Measurements from ENCODE around the gene TTC7B. TPM values are rescaled to one million over a fixed set of nuclear protein-coding genes. Genes with fewer than 3 reads are reported as not detected.
"Not testable (repeated sequence)": the region's sequence is repeated elsewhere in the genome, so short reads cannot be mapped to it uniquely, and the experiment has no call there.

The TTC7B gene
- total RNA-seq, 1 experiment from 2014 or later: 24.2 TPM

DNA sequence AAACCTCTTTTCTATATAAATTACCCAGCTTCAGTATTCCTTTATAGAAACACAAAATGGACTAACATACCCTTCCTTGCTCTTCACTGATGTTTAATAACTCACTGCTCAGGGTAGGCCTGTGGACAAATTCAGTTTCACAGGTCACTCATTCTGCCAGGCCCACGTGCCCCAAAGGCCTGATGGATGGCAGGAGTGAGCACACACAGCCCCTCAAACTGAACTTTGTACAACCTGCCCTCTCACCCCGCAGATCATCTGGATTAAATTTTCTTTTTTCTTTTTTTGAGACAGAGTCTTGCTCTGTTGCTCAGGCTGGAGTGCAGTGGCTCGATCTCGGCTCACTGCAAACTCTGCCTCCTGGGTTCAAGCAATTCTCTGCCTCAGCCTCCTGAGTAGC lies 24.4 kb upstream of the TTC7B start:
- DNase-seq (ENCODE audit: low read depth in 1 of 2, low spot score in 2 of 2): peak in 1 of 2 experiments; percentile 15
- not testable (repeated sequence) for H3K4me3 ChIP-seq, H3K27ac ChIP-seq

DNA sequence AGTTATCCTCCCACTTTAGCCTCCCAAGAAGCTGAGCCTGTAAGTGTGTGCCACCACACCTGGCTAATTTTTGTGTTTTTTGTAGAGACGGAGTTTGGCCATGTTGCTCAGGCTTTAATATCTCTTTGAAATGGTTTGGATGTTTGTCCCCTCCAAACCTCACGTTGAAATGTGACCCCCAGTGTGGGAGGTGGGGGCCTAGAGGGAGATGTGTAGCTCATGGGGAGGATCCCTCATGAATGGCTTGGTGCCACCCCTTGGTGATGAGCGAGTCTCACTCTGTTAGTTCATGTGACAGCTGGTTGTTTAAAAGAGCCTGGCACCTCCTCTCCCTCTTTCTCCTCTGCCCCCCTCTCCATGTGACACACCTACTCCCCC lies 23.6 kb upstream of the TTC7B start:
- Histone ChIP-seq H3K27ac (no peak overlapping the region), H3K9me3 (replicated peaks) (no peaks in the 10 kb centered on the region), H3K36me3 (no peaks in the 10 kb centered on the region), H3K4me3 (no peak overlapping the region), H3K27me3 (replicated peaks) (no peaks in the 10 kb centered on the region), H3K4me1 (replicated peaks) (no peaks in the 10 kb centered on the region)
- DNase-seq (ENCODE audit: low read depth in 1 of 2, low spot score in 2 of 2): peak in 1 of 2 experiments; percentile 9

More for the DNA sequence above, 24.4 kb upstream of the TTC7B start:
- H3K27me3 ChIP-seq (replicated peaks); H3K9me3 ChIP-seq (replicated peaks); H3K4me1 ChIP-seq (replicated peaks); H3K36me3 ChIP-seq: not testable (repeated sequence)

DNA sequence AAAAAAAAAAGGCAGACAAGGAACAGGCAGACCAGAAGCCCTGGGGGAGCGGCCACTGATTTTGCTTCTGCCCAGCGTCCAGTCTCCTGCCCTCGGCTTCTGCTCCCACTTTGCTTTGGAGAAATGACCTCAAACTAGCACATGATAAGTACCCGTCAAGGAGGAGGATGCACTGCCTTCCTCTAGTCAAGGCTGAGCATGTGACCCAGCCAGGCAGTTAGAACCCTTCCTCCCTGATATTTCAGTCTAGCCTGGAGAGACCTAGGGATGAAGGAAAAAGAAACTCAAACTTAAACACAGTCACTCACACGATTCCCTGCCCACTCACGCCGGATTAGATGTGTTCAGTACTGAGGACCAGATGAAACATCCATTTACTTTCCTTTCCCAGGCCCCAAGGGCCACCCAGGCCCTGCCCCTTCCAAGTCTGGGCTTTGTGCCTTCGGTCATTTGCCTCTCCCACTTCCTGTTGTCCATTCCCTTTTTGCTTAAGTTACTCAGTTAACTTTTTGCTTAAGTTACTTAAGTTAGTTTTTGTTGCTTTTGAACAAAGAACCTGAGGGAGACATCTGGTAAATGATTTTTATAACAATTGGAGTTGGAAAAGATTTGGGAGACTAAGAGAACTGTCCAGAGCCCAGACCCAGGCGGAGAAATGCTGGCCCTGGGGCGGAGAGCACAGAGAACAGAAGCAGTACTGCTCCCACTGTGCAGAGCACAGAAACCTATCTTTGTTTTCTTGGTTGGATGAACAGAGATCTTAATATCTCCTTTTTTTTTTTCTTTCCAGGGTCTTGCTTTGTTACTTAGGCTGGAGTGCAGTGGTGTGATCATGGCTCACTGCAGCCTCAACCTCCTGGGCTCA lies 23.0 kb upstream of the TTC7B start:
- H3K4me1 ChIP-seq (replicated peaks): no peaks in the 10 kb centered on the region
- H3K36me3 ChIP-seq: no peaks in the 10 kb centered on the region
- H3K27ac ChIP-seq: no peak overlapping the region
- DNase-seq (ENCODE audit: low read depth in 1 of 2, low spot score in 2 of 2): peak in 1 of 2 experiments; percentile 15
- no peak overlapping the region for H3K4me3 ChIP-seq
- H3K27me3 ChIP-seq (replicated peaks): no peaks in the 10 kb centered on the region
- no peaks in the 10 kb centered on the region for H3K9me3 ChIP-seq (replicated peaks)

DNA sequence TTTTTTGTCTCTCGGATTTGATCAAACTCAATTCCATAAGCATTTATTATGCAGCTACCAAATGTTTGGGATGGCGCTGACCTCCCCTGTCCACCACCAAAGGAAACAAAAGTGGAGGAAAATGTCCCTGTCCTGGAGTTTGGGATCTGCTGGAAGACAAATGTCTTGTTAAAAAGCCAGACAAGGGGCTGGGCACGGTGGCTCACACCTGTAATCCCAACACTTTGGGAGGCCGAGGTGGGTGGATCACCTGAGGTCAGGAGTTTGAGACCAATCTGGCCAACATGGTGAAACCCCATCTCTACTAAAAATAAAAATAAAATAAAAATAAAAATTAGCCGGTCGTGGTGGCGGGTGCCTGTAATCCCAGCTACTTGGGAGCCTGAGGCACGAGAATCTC lies 22.3 kb upstream of the TTC7B start:
- H3K4me3 ChIP-seq; H3K27ac ChIP-seq; H3K4me1 ChIP-seq (replicated peaks); H3K9me3 ChIP-seq (replicated peaks); H3K27me3 ChIP-seq (replicated peaks); DNase-seq (ENCODE audit: low read depth in 1 of 2, low spot score in 2 of 2); H3K36me3 ChIP-seq: not testable (repeated sequence)

DNA sequence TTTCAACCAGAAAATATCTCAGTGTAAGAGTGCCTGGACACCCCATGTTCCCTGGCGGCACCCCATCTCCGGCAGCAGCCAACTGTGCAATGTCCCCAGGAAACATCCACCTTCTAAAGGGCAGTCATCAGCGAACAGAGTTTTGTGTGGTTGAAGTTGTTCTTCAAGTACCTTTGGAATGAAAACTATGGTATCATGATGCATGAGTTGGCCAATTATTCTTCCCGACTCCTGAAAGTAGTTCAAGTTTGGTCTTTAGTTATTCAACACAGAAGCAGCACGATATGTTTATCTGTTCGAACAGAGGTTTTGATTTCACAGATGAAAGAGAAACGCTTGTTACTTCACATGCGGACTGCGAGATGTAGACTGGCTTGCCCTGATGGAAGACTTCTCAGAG lies 21.1 kb upstream of the TTC7B start:
- Histone ChIP-seq H3K36me3 (no peaks in the 10 kb centered on the region), H3K4me1 (replicated peaks) (no peaks in the 10 kb centered on the region), H3K4me3 (no peak overlapping the region), H3K27me3 (replicated peaks) (no peaks in the 10 kb centered on the region), H3K9me3 (replicated peaks) (no peaks in the 10 kb centered on the region), H3K27ac (no peak overlapping the region)
- no peak for DNase-seq (ENCODE audit: low read depth in 1 of 2, low spot score in 2 of 2)

DNA sequence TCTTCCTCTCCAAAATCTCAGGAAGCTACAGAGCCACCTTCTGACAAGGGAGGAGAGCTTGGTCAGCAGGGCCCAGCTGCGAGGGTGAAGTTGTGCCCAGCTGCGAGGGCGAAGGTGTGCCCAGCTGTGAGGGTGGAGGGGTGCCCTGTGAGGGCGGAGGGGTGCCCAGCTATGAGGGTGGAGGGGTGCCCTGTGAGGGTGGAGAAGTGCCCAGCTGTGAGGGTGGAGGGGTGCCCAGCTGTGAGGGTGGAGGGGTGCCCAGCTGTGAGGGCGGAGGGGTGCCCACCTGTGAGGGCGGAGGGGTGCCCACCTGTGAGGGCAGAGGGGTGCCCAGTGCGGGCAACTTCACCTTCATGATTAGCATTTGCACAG lies 20.4 kb upstream of the TTC7B start:
- H3K4me1 ChIP-seq (replicated peaks): no peaks in the 10 kb centered on the region

DNA sequence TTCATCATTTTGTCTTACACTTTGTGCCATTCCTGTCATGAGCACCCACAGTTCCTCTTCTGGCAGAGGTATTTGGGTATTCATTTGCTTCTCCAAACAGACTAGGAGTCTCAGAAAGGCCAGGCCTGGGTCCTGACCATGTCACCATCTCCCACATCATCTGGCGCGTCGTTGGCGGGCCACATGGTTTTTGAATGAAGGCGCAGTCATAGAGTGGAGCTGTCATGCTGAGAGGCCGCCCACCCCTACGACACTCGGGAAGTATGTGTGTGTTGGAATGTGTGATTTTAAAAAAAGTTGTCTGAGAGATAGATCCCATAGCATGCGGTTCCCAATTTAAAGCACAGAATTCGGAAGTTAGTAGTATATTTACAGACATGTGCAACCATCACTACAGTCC lies 15.6 kb upstream of the TTC7B start:
- H3K4me3 ChIP-seq: no peak overlapping the region
- peaks cover 10% of the 10 kb centered on the region for H3K4me1 ChIP-seq (replicated peaks)
- no peaks in the 10 kb centered on the region for H3K27me3 ChIP-seq (replicated peaks)
- no peaks in the 10 kb centered on the region for H3K36me3 ChIP-seq
- no peaks in the 10 kb centered on the region for H3K9me3 ChIP-seq (replicated peaks)
- DNase-seq (ENCODE audit: low read depth in 1 of 2, low spot score in 2 of 2): no peak
- H3K27ac ChIP-seq: no peak overlapping the region

More for the DNA sequence above, 20.4 kb upstream of the TTC7B start:
- no peak for DNase-seq (ENCODE audit: low read depth in 1 of 2, low spot score in 2 of 2)
- no peak overlapping the region for H3K4me3 ChIP-seq
- H3K36me3 ChIP-seq: no peaks in the 10 kb centered on the region
- no peaks in the 10 kb centered on the region for H3K27me3 ChIP-seq (replicated peaks)
- H3K27ac ChIP-seq: no peak overlapping the region
- H3K9me3 ChIP-seq (replicated peaks): no peaks in the 10 kb centered on the region

DNA sequence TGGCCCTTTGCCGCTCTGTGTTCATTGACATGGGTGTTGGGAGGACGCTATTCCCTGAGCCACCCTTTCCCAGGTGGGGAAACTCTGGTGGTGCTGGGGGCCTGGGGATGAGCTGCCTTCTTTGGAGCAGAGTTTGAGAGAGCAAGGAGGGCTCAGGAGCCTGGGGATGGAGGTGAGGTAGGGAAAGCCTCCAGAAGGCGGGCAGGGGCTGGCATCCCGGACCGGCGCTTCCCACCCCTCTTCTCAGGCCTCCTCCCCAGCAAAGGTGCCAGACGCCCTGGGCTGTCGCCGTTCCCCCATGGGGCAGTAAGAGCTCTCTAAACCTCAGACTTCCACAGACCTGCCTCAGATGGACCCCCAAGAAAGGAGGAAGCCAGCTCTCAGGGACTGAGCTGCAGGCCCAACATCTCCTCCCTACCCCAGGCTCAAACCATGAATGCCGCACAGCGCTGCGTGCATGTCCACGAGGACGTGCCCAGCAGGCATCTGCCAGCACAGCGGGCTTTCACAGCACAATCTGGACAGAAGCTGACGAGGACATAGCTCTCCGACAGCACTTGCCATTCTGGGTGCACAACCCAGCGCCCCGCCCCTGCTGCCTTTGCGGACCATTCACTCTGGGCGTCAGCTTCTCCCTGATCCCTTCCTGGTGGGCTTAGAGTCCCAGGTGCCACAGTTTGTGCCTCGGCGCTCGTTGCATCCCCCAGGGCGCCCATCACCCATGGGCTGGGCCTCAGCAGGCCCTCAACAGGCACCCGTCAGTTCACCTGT lies 14.9 kb upstream of the TTC7B start:
- Histone ChIP-seq H3K4me3 (no peak overlapping the region), H3K36me3 (no peaks in the 10 kb centered on the region), H3K27me3 (replicated peaks) (no peaks in the 10 kb centered on the region), H3K4me1 (replicated peaks) (peaks cover 10% of the 10 kb centered on the region), H3K9me3 (replicated peaks) (no peaks in the 10 kb centered on the region), H3K27ac (no peak overlapping the region)
- no peak for DNase-seq (ENCODE audit: low read depth in 1 of 2, low spot score in 2 of 2)

DNA sequence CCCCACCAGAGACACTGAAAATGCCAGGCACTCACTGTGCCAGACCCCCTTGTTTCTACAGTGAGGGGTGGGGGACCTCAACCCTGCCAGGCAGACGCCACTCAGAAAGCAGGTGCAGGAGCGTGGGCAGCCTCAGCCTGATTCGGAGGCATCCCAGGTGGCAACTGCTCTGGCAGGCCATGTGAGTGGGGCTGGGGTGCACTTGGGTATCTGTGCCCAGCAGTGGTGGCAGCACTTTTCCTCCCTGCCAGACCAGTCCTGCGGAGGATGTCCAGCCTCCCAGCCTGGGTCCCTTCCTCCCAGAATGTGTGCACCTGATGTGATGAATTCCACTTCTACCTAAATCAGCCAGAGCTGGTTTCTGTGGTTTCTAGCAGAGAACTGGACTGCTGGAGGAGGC lies 13.4 kb upstream of the TTC7B start:
- Histone ChIP-seq H3K9me3 (replicated peaks) (no peaks in the 10 kb centered on the region), H3K36me3 (no peaks in the 10 kb centered on the region), H3K4me3 (no peak overlapping the region), H3K27me3 (replicated peaks) (no peaks in the 10 kb centered on the region), H3K4me1 (replicated peaks) (peaks cover 10% of the 10 kb centered on the region), H3K27ac (no peak overlapping the region)
- DNase-seq (ENCODE audit: low read depth in 1 of 2, low spot score in 2 of 2): no peak

DNA sequence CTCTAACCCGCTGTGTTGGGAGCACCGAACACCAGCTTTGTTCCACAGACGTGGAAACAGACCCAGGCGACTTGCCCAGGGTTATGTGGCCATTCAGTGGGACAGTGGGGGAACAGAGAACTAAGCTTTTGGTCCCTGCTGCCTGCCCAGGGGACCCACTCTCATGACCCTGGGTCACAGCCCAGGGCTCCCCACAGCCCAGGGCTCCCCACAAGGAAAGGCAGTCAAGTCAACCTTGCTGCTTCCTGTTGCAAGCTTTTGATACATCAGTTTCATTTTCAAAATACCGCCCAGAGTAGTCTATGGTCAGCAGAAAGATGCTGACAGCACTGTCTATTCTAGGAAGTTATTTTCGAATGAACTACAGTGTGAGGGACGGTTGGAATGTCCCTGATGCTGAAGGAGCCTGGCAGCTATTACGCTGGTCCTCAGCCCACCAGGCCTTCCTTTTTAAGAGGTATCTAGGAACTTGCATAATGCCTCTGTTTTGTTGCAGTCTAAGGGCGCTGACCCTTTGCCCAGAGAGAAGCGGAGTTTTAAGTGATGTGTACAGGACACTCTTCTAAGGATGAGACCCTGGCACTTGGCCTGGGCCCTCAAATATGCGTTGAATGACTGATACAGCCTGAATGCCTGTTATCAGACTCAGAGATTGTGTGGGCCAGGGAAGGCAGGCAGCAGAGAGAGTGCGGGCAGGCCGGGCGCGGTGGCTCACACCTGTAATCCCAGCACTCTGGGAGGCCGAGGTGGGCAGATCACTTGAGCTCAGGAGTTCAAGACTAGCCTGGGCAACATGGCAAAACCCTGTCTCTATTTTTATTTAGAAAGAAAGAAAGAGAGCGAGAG lies 12.6 kb upstream of the TTC7B start:
- Histone ChIP-seq H3K27me3 (replicated peaks) (no peaks in the 10 kb centered on the region), H3K4me1 (replicated peaks) (peaks cover 10% of the 10 kb centered on the region), H3K27ac (no peak overlapping the region), H3K9me3 (replicated peaks) (0 out of 2 replicates have a peak, but pooled peaks cover 2% of the 10 kb centered on the region), H3K4me3 (peak overlapping the region; percentile 22; the same call in 1 of the 2 replicates), H3K36me3 (no peaks in the 10 kb centered on the region)
- DNase-seq (ENCODE audit: low read depth in 1 of 2, low spot score in 2 of 2): no peak

DNA sequence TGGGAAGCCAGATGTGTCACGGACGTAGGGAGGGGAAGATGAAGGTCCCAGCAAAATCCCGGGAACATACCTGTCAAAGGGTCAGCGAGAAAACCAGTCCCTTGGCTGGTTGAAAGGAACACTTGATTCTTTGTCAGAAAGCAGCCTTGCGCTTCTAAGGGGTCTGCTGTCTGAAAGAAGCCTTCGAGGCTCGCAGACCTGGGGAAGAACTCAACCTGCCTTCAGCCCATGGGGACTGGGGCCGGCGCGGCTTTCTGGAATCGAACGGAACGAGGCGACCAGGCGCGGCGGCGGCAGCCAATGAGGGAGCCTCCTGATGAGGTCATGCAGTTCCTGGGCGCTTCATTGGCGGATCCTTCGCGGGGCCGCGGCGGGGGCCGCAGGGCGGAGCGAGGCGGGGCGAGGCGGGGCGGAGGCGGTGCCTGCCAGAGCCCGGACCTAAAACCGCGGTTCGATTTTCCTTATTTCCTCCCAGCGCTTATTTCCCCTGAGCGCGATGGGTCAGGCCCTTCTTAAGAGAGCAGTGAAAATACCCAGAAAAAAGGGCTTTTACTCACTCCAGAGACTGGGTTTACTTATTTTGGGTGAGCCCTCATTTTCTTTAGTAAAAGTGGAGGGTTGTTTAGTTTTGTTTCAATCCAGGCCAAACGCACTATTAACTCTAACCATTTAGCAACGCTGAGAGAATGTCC lies 11.8 kb upstream of the TTC7B start:
- Histone ChIP-seq H3K36me3 (no peaks in the 10 kb centered on the region), H3K27ac (no peak overlapping the region), H3K4me3 (peak overlapping the region; percentile 22), H3K4me1 (replicated peaks) (peaks cover 10% of the 10 kb centered on the region), H3K27me3 (replicated peaks) (no peaks in the 10 kb centered on the region), H3K9me3 (replicated peaks) (0 out of 2 replicates have a peak, but pooled peaks cover 2% of the 10 kb centered on the region)
- DNase-seq (ENCODE audit: low read depth in 1 of 2, low spot score in 2 of 2): peak; percentile 55 to 84

DNA sequence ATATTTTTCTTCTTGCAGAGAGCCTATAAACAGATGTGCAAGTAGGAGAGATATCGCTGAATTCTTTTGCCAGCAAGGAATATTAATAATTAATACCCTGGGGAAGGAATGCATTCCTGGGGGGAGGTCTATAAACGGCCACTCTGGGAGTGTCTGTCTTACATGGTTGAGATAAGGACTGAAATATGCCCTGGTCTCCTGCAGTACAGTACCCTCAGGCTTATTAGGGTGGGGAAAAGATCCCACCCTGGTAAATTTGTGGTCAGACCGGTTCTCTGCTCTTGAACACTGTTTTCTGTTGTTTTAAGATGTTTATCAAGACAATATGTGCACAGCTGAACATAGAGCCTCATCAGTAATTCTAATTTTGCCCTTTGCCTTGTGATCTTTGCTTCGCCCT lies 7.3 kb upstream of the TTC7B start:
- not testable (repeated sequence) for DNase-seq (ENCODE audit: low read depth in 1 of 2, low spot score in 2 of 2); H3K27ac ChIP-seq; H3K4me1 ChIP-seq (replicated peaks); H3K36me3 ChIP-seq; H3K9me3 ChIP-seq (replicated peaks); H3K4me3 ChIP-seq; H3K27me3 ChIP-seq (replicated peaks)

DNA sequence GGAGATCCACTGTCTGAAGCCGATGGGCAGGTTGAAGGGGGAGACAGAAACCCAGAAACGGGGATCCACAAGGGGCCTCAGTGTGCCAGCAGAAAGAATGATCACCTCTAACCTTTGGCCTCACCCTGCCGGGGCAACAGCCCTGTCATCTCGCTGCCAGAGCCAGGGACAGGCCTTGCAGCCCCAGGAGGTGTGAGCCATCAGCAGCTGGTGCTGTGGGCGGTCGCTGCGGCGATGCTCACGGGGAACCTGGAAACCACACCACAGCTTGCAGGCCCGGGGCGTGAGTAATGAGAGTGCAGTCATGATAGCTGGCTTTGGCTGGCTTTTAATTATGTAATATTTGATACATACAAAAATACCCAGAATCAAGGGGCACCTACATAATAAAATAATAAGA lies 4.7 kb upstream of the TTC7B start:
- Histone ChIP-seq H3K36me3 (no peaks in the 10 kb centered on the region), H3K4me3 (no peak overlapping the region), H3K27ac (no peak overlapping the region), H3K9me3 (replicated peaks) (0 out of 2 replicates have a peak, but pooled peaks cover 2% of the 10 kb centered on the region), H3K4me1 (replicated peaks) (no peaks in the 10 kb centered on the region), H3K27me3 (replicated peaks) (no peaks in the 10 kb centered on the region)
- no peak for DNase-seq (ENCODE audit: low read depth in 1 of 2, low spot score in 2 of 2)
